Caco-2 (cell line): ENCODE measurements around the gene MYO1E. TPM values are rescaled to one million over a fixed set of nuclear protein-coding genes. Genes with fewer than 3 reads are reported as not detected.
A peak's percentile ranks its signal among the peaks of the same experiment; 100 is the strongest.

ENCODE experiments used
- BruUV-seq: library from RNA; stranded (reverse); fragments of 400-500 nt; replicated peaks from 2 replicates; lab custom pipeline; 2021; lab: Mats Ljungman, UMichigan
- CTCF ChIA-PET: fragments of 300-600 bp; sonication (Branson Sonifier 250); formaldehyde crosslinking; loops from one replicate; lab custom pipeline; 2022; ENCODE audit warnings: antibody characterized with exemption; lab: Charles Lee
- POLR2A ChIA-PET: fragments of 300-600 bp; sonication (Branson Sonifier 250); formaldehyde crosslinking; loops from one replicate; lab custom pipeline; 2022; ENCODE audit warnings: antibody characterized with exemption; lab: Charles Lee
- DNase-seq, 2 experiments: peaks; one replicate each; pipeline versions ENCODE4 v3.0.0 to v3.0.0-alpha.2; 2020 to 2022
- H3K27me3 ChIP-seq: replicated peaks from 2 replicates; pipeline ENCODE4 v1.6.0; 2011; ENCODE audit warnings: low read length; ENCODE audit not compliant: control insufficient read depth, insufficient read depth
- H3K36me3 ChIP-seq: 2 replicates; pipeline ENCODE4 v1.5.1; 2011; ENCODE audit warnings: low read length; ENCODE audit not compliant: control insufficient read depth, insufficient read depth
- H3K4me1 ChIP-seq: fragments of 250-450 bp; sonication (Bioruptor Pico); 2 replicates; pipeline ENCODE4 v1.5.1; 2020; ENCODE audit warnings: mild to moderate bottlenecking
- H3K4me3 ChIP-seq: 2 replicates; pipeline ENCODE4 v1.5.1; 2011; ENCODE audit warnings: low read depth, mild to moderate bottlenecking, control low read depth, low read length
- H3K9me3 ChIP-seq: fragments of 250-450 bp; sonication (Bioruptor Pico); 2 replicates; pipeline ENCODE4 v1.5.1; 2020; ENCODE audit warnings: mild to moderate bottlenecking, moderate library complexity
- H3K27ac Mint-ChIP-seq: one replicate; pipeline ENCODE4 v1.8.0; 2022; ENCODE audit warnings: mixed read lengths; ENCODE audit not compliant: unreplicated experiment
- H3K27me3 Mint-ChIP-seq: one replicate; pipeline ENCODE4 v1.8.0; 2022; ENCODE audit warnings: mixed read lengths; ENCODE audit not compliant: insufficient read depth, unreplicated experiment
- H3K36me3 Mint-ChIP-seq: one replicate; pipeline ENCODE4 v1.8.0; 2022; ENCODE audit warnings: mild to moderate bottlenecking, mixed read lengths; ENCODE audit not compliant: insufficient read depth, unreplicated experiment
- H3K4me1 Mint-ChIP-seq: one replicate; pipeline ENCODE4 v1.8.0; 2022; ENCODE audit warnings: low read depth, mixed read lengths; ENCODE audit not compliant: unreplicated experiment
- H3K4me3 Mint-ChIP-seq: one replicate; pipeline ENCODE4 v1.8.0; 2022; ENCODE audit warnings: mild to moderate bottlenecking, moderate library complexity, mixed read lengths; ENCODE audit not compliant: unreplicated experiment
- H3K9me3 Mint-ChIP-seq: one replicate; pipeline ENCODE4 v1.8.0; 2022; ENCODE audit warnings: mixed read lengths; ENCODE audit not compliant: unreplicated experiment
- CTCF ChIP-seq, 2 experiments: fragments of 200-600 bp in 1 of 2; IDR thresholded peaks; 1 replicate in 1 of 2; 2 replicates in 1 of 2; pipeline versions ENCODE4 v1.5.1 to v1.8.0; 2011 to 2022; ENCODE audit warnings: antibody characterized with exemption in 1 of 2, control low read depth in 1 of 2, inconsistent platforms in 1 of 2, low read depth in 1 of 2, low read length in 1 of 2, mild to moderate bottlenecking in 1 of 2, moderate library complexity in 1 of 2; ENCODE audit not compliant: insufficient read depth in 1 of 2, severe bottlenecking in 1 of 2, unreplicated experiment in 1 of 2
- intact Hi-C: fragments of 100-400 bp; cut with micrococcal nuclease; formaldehyde crosslinking; loops from one replicate; pipeline ENCODE4 v1.10.0; 2022; ENCODE audit not compliant: unreplicated experiment
- total RNA-seq: library from RNA; stranded (reverse); gene quantifications from 2 replicates; pipeline ENCODE4 v1.2.3, GENCODE V29; 2022

The MYO1E gene
- total RNA-seq, 1 experiment from 2014 or later: 187 TPM

- no peaks in the 10 kb centered on the region; the same call in 1 of the 2 replicates for H3K36me3 ChIP-seq
- Mint-ChIP-seq H3K4me1 (peaks cover 42% of the 10 kb centered on the region), H3K27ac (peak overlapping the region; percentile 95), H3K27me3 (no peaks in the 10 kb centered on the region), H3K4me3 (peak overlapping the region; percentile 61), H3K36me3 (peaks cover 68% of the 10 kb centered on the region), H3K9me3 (no peaks in the 10 kb centered on the region)
- POLR2A ChIA-PET: interaction anchor here (1.1 kb wide), 2 partner anchors 117 to 125 kb away, joined by 5 to 12 read pairs; partner anchors contain the start of gene MYO1E
- H3K9me3 ChIP-seq: no peaks in the 10 kb centered on the region
- H3K4me3 ChIP-seq: no peak overlapping the region
- H3K4me1 ChIP-seq: peaks cover 52% of the 10 kb centered on the region
- CTCF ChIA-PET: no interaction called here
- DNase-seq: peak; percentile 86 to 90
- intact Hi-C loops: loop anchor here (1.0 to 5.0 kb wide), 4 partner anchors 10 to 117 kb away; partner anchors contain the start of gene MYO1E
- H3K27me3 ChIP-seq: no peaks in the 10 kb centered on the region
- no peak for TF ChIP-seq CTCF (IDR thresholded peaks at IDR 0.05; ENCODE audit: insufficient read depth in 1 of 2, low read depth in 1 of 2, low read length in 1 of 2, severe bottlenecking in 1 of 2, unreplicated experiment in 1 of 2)
- BruUV-seq: no TSS peak
These were observed 116.9 kb downstream of the MYO1E start for GRCh38 chr15:59255680-59256336.

- peaks cover 27% of the 10 kb centered on the region for H3K4me1 ChIP-seq
- DNase-seq: no peak
- H3K4me3 ChIP-seq: no peak overlapping the region
- no peak for TF ChIP-seq CTCF (IDR thresholded peaks at IDR 0.05; ENCODE audit: insufficient read depth in 1 of 2, low read depth in 1 of 2, low read length in 1 of 2, severe bottlenecking in 1 of 2, unreplicated experiment in 1 of 2)
- intact Hi-C loops: no loop called here
- Mint-ChIP-seq H3K27me3 (no peaks in the 10 kb centered on the region), H3K36me3 (peaks cover 60% of the 10 kb centered on the region), H3K4me1 (peaks cover 19% of the 10 kb centered on the region), H3K27ac (no peak overlapping the region), H3K9me3 (no peaks in the 10 kb centered on the region), H3K4me3 (no peak overlapping the region)
- no peaks in the 10 kb centered on the region for H3K36me3 ChIP-seq
- BruUV-seq: no TSS peak
- no peaks in the 10 kb centered on the region for H3K9me3 ChIP-seq
- CTCF ChIA-PET: no interaction called here
- H3K27me3 ChIP-seq: no peaks in the 10 kb centered on the region
- POLR2A ChIA-PET: interaction anchor here (1.6 kb wide), 1 partner anchor 121 kb away, joined by 6 read pairs; the partner anchor contains the start of gene MYO1E
These were observed 120.5 kb downstream of the MYO1E start for GRCh38 chr15:59252137-59252536.

- H3K27ac Mint-ChIP-seq: no peak overlapping the region
- Histone ChIP-seq H3K4me3 (no peak overlapping the region), H3K27me3 (no peaks in the 10 kb centered on the region), H3K9me3 (no peaks in the 10 kb centered on the region), H3K36me3 (no peaks in the 10 kb centered on the region), H3K4me1 (peaks cover 18% of the 10 kb centered on the region)
- intact Hi-C loops: no loop called here
- H3K27me3 Mint-ChIP-seq: no peaks in the 10 kb centered on the region
- H3K4me3 Mint-ChIP-seq: no peak overlapping the region
- no TSS peak for BruUV-seq
- no peak for TF ChIP-seq CTCF (IDR thresholded peaks at IDR 0.05; ENCODE audit: insufficient read depth in 1 of 2, low read depth in 1 of 2, low read length in 1 of 2, severe bottlenecking in 1 of 2, unreplicated experiment in 1 of 2)
- peaks cover 53% of the 10 kb centered on the region for H3K36me3 Mint-ChIP-seq
- POLR2A ChIA-PET: no interaction called here
- CTCF ChIA-PET: no interaction called here
- H3K9me3 Mint-ChIP-seq: no peaks in the 10 kb centered on the region
- peaks cover 10% of the 10 kb centered on the region for H3K4me1 Mint-ChIP-seq
- no peak for DNase-seq
These were observed 121.4 kb downstream of the MYO1E start for GRCh38 chr15:59251001-59251845.
